ENCODE data around the gene FAM222A. TPM values are rescaled to one million over a fixed set of nuclear protein-coding genes. Genes with fewer than 3 reads are reported as not detected.

FAM222A gene
- total and polyA plus RNA-seq, 2 of the 8 experiments (the other 6 are each of a cell fraction or from before 2014, with no cell fraction given), result 0.94 to 1.1 TPM

- Histone ChIP-seq H3K27ac (ENCODE audit: low read depth, low read length) (no peak overlapping the region), H2AK5ac (ENCODE audit: low read depth, low read length) (no peak overlapping the region)
- CTCF ChIA-PET (ENCODE audit: partially characterized antibody), result interaction anchor here (0.6 to 11.2 kb wide), 10 partner anchors 8 to 247 kb away, joined by 3 to 163 read pairs (median 5); partner anchors contain the start of gene MVK
- TF ChIP-seq BCL11A (IDR thresholded peaks at IDR 0.05; ENCODE audit: low read depth in 2 of 2, low read length in 2 of 2) (no peak), HDAC2 (IDR thresholded peaks at IDR 0.05; ENCODE audit: borderline replicate concordance in 1 of 2, low read depth in 2 of 2, low read length in 2 of 2) (no peak), HDAC6 (IDR thresholded peaks at IDR 0.05; ENCODE audit: low read depth, low read length) (no peak), CTBP2 (IDR thresholded peaks at IDR 0.05; ENCODE audit: borderline replicate concordance, insufficient read depth, insufficient read length, low read length) (no peak), SUZ12 (IDR thresholded peaks at IDR 0.05; ENCODE audit: low read length) (no peak), POU5F1 (IDR thresholded peaks at IDR 0.05; ENCODE audit: low read depth, low read length) (no peak), ATF3 (IDR thresholded peaks at IDR 0.05; ENCODE audit: insufficient read depth, low read depth, low read length) (no peak), NANOG (IDR thresholded peaks at IDR 0.05; ENCODE audit: insufficient read depth, low read depth, low read length, poor library complexity, severe bottlenecking) (no peak), ASH2L (IDR thresholded peaks at IDR 0.05; ENCODE audit: low read length) (no peak), JUND (IDR thresholded peaks at IDR 0.05; ENCODE audit: low read length) (no peak), GABPA (IDR thresholded peaks at IDR 0.05; ENCODE audit: borderline replicate concordance, insufficient read depth, low read length) (no peak), POLR2AphosphoS5 (IDR thresholded peaks at IDR 0.05; ENCODE audit: low read depth, low read length) (no peak)
Observed at GRCh38 chr12:109770104-109770860, 56.7 kb downstream of the FAM222A start.

More at GRCh38 chr12:109770104-109770860, 56.7 kb downstream of the FAM222A start:
- Histone ChIP-seq H3K9ac (replicated peaks in 1 of 4; ENCODE audit: extremely low read depth in 1 of 4, low read depth in 3 of 4, low read length in 3 of 4) (no peak overlapping the region), H3K23me2 (ENCODE audit: low read depth, low read length) (no peaks in the 10 kb centered on the region), H3K79me2 (ENCODE audit: control insufficient read depth in 1 of 2, insufficient read depth in 2 of 2, low read length in 2 of 2) (no peaks in the 10 kb centered on the region), H3K27me3 (replicated peaks in 1 of 4; ENCODE audit: control insufficient read depth in 3 of 4, extremely low read depth in 1 of 4, insufficient read depth in 3 of 4, low read length in 3 of 4) (no peaks in the 10 kb centered on the region), H3K56ac (replicated peaks; ENCODE audit: insufficient read length, low read depth, low read length) (no peak overlapping the region), H3K4ac (replicated peaks; ENCODE audit: insufficient read length, low read depth, low read length) (no peak overlapping the region), H4K20me1 (replicated peaks in 1 of 2; ENCODE audit: control insufficient read depth in 1 of 2, insufficient read depth in 2 of 2, low read length in 2 of 2) (no peaks in the 10 kb centered on the region), H3K36me3 (ENCODE audit: control insufficient read depth in 2 of 4, insufficient read depth in 4 of 4, low read length in 3 of 4) (no peaks in the 10 kb centered on the region), H2BK120ac (replicated peaks; ENCODE audit: low read depth, low read length) (no peak overlapping the region), H3K4me1 (replicated peaks in 1 of 4; ENCODE audit: control insufficient read depth in 3 of 4, insufficient read depth in 4 of 4, low read length in 3 of 4) (peaks cover 0 to 11% (median 2%) of the 10 kb centered on the region in 4 experiments; a peak in 4 of 7 replicates), H2BK5ac (ENCODE audit: low read depth, low read length) (no peak overlapping the region), H2AFZ (ENCODE audit: low read length) (no peak overlapping the region), H4K5ac (ENCODE audit: insufficient read length, low read depth, low read length) (no peak overlapping the region), H2BK15ac (ENCODE audit: low read length) (no peak overlapping the region), H3K79me1 (ENCODE audit: low read depth, low read length) (no peaks in the 10 kb centered on the region), H4K91ac (replicated peaks; ENCODE audit: insufficient read length, low read length) (no peak overlapping the region), H3K18ac (ENCODE audit: extremely low read depth, low read length) (no peak overlapping the region), H3K4me2 (ENCODE audit: insufficient read depth in 1 of 2, low read depth in 2 of 2, low read length in 2 of 2) (no peak overlapping the region), H3K4me3 (ENCODE audit: extremely low read depth in 1 of 4, insufficient read depth in 2 of 4, low read depth in 3 of 4, low read length in 4 of 4) (no peak overlapping the region), H3K14ac (ENCODE audit: insufficient read length) (no peak overlapping the region), H3K23ac (ENCODE audit: insufficient read length) (no peak overlapping the region), H2BK12ac (ENCODE audit: low read depth, low read length) (no peak overlapping the region; the same call in 1 of the 2 replicates), H2BK20ac (ENCODE audit: low read length) (no peak overlapping the region), H4K8ac (ENCODE audit: extremely low read depth, insufficient read depth, low read length) (no peak overlapping the region), H3K9me3 (ENCODE audit: insufficient read depth in 2 of 2, low read depth in 1 of 2, low read length in 1 of 2) (no peaks in the 10 kb centered on the region)
- POLR2A ChIA-PET (ENCODE audit: partially characterized antibody), result no interaction called here
- DNase-seq (ENCODE audit: low read depth in 1 of 2, low spot score in 2 of 2) (peak in 1 of 2 experiments; percentile 42), FAIRE-seq (no peak)
- WGBS, 2 experiments (ENCODE audit: extremely low coverage in 1 of 2, insufficient coverage in 1 of 2, insufficient read length in 1 of 2, insufficient replicate concordance in 2 of 2, low coverage in 1 of 2, low lambda C conversion rate in 2 of 2, missing lambda C conversion rate in 1 of 2), result 80% methylated on average over 13 of the region's 16 CpGs; no CpG with 5 or more reads in 1 of the 2 experiments
